HG03460 (cell line): ENCODE measurements around the gene PABPC1L2A.
"Not testable (repeated sequence)": the region's sequence is repeated elsewhere in the genome, so short reads cannot be mapped to it uniquely, and the experiment has no call there.

ENCODE experiments used
- ATAC-seq: cut with Tn5 transposase; IDR thresholded peaks from one replicate; pipeline ENCODE4 v1.9.1; 2021; ENCODE audit not compliant: unreplicated experiment

Gene PABPC1L2A

GRCh38 chrX:73079024-73079562 lies at the start of gene PABPC1L2A:
TSS of gene PABPC1L2A (minus strand) at chrX:73079512. CDS start at chrX:73079386, 126 bp downstream.
- not testable (repeated sequence) for ATAC-seq

DNA sequence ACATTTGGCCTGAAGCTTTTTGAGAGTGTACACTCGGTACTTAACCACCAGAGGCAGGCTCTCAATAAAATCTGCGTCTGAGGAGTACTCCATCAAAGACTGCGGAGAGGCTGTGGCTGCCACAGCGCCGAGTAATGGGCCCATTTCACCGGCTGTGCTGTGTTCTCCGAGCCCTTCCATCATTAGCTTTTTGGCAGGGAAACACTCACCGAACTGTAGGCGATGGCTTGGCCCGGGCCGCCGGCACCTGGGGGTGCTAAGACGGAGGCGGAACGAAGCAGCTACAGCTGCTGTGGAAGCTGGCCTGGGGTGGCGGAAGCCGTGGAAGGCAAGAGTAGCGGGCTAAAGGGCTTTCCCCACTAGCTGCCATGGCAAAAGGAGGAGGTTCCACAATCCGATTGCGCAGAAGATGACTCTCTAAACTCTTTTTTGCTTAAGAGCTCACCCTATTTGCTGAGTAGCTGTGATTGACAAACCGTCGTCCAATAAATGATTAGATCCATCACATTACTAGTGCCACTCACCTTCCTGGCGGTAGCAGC lies 48.5 kb upstream of the PABPC1L2A start:
- ATAC-seq, result no peak

DNA sequence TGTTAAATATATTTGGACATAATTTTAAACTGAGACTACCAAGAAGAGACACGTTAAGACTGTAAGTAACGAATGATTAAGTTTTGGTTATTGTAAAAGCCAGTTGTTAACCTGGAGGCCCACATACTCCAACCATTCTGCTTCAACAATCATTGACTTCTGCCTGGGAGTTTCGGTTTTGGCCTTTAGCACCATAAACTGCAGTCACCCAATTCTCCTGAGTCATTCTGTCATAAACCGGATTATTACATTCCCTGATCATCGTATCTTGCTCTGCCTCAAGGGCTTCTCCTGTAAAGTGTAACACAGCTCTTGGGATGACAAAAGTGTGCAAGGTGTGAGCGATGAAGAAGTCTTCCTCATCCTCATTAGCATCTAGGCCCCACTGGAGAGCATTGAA lies 46.9 kb upstream of the PABPC1L2A start:
- no peak for ATAC-seq

DNA sequence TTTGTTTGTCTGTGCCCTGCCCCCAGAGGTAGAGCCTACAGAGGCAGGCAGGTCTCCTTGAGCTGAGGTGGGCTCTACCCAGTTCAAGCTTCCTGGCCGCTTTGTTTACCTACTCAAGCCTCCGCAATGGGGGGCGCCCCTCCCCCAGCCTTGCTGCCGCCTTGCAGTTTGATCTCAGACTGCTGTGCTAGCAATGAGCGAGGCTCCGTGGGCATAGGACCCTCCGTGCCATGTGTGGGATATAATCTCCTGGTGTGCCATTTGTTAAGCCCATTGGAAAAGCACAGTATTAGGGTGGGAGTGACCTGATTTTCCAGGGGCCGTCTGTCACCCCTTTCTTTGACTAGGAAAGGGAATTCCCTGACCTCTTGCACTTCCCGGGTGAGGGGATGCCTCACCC lies 20.2 kb upstream of the PABPC1L2A start:
- not testable (repeated sequence) for ATAC-seq

DNA sequence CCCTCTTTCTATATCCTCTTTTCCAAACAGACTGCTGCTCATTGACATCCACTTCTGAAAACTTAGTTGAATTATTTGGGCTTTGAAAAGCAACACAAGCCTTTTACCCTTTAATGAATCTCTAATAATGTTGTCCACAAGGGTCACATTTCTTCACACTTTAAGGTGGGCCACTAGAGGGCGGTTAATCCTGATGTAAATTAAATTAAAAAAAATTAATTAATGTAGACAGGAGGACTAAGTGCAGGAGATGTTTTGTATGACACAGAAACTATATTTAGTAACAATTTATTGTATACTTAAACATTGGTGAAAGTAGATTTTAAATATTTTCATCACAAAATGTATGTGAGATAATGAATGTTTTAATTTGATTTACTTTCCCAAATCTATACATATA lies 7.5 kb upstream of the PABPC1L2A start:
- ATAC-seq, result not testable (repeated sequence)

GRCh38 chrX:73079884-73080283 lies 572 bp upstream of the PABPC1L2A start:
- ATAC-seq, result not testable (repeated sequence)

DNA sequence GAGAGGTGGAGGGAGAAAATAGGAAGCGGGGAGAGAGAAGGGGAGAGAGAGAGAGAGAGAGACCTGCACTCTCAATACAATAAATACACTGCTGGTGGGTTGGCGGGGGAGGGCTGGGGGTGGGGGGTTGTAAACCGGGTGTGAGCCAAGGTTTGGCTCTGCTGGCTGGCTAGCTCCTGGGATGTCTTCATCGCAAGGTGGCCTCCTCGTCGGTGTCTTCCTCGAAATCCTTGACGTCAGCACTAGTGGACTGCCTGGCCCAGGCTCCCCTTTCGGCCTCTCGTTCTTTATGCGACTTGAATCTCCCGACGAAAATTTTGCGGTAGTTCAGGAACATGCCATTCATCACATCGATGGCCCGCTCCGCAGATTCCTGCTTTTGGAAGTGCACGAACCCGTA lies 715 bp downstream of the PABPC1L2A start:
- ATAC-seq, result not testable (repeated sequence)

DNA sequence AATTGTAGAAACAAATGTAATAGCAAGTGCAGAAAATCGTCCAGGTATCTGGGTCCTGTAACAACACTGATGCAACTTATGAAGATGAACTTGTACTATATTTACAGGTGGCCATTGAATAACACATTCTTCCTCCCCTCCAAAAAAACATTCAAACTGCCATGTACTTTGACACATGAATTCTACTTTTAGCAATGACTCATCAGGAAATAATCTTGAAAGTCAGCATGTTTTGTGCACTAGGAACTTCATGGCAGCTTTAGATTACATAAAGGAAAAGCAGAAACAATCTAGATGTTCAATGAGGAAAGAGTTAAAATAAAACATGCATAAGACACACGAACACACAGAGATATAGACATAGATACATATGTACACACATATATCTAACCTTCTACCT lies 2.5 kb downstream of the PABPC1L2A start:
- no peak for ATAC-seq

GRCh38 chrX:73069365-73070035 lies 9.8 kb downstream of the PABPC1L2A start:
- ATAC-seq, result no peak

- no peak for ATAC-seq
Observed at GRCh38 chrX:73068467-73069364, 10.6 kb downstream of the PABPC1L2A start.

GRCh38 chrX:73067761-73068466 lies 11.4 kb downstream of the PABPC1L2A start:
- ATAC-seq, result not testable (repeated sequence)

- ATAC-seq, result no peak
Observed at GRCh38 chrX:73028876-73029275, 50.4 kb downstream of the PABPC1L2A start.
